ENCODE data around the gene PTGES2.

- TF ChIP-seq, protein P1, sequence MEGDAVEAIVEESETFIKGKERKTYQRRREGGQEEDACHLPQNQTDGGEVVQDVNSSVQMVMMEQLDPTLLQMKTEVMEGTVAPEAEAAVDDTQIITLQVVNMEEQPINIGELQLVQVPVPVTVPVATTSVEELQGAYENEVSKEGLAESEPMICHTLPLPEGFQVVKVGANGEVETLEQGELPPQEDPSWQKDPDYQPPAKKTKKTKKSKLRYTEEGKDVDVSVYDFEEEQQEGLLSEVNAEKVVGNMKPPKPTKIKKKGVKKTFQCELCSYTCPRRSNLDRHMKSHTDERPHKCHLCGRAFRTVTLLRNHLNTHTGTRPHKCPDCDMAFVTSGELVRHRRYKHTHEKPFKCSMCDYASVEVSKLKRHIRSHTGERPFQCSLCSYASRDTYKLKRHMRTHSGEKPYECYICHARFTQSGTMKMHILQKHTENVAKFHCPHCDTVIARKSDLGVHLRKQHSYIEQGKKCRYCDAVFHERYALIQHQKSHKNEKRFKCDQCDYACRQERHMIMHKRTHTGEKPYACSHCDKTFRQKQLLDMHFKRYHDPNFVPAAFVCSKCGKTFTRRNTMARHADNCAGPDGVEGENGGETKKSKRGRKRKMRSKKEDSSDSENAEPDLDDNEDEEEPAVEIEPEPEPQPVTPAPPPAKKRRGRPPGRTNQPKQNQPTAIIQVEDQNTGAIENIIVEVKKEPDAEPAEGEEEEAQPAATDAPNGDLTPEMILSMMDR (IDR thresholded peaks at IDR 0.05; ENCODE audit: low read depth, low read length, poor library complexity, severe bottlenecking) = no peak
- no peak for TF ChIP-seq EZH2phosphoT487 (IDR thresholded peaks at IDR 0.05; ENCODE audit: borderline replicate concordance, low read length)
Observed at GRCh38 chr9:128159522-128159783, 31.9 kb upstream of the PTGES2 start.
